ENCODE results near the gene NPY4R2.
"Not testable (repeated sequence)": the region's sequence is repeated elsewhere in the genome, so short reads cannot be mapped to it uniquely, and the experiment has no call there.

NPY4R2 gene

GRCh38 chr10:47933462-47933861, 15.0 kb downstream of the NPY4R2 start:
- not testable (repeated sequence) for DNase-seq

DNA sequence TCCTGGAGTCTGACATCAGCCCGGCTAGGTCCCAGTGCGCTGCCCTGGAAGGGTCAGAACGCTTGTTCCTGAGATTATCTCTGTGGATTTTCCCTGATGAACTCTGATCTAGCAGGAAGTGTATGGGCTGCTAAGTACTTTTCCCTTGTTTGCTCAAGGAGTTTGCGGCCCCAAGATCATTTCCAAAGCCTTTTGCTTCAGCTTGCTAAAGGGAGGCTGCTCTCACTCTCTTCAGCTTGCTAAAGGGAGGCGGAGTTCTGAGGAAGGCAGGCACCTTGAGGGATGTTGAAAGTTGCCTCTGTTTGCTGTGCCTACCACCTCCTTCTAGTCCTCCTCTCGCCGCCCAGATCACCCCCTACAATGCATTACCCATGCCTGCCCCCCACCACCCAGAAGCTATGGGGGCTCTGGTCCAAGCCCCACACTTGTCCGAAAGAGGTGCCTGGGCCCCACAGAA, 18.3 kb downstream of the NPY4R2 start:
- DNase-seq = not testable (repeated sequence)

DNA sequence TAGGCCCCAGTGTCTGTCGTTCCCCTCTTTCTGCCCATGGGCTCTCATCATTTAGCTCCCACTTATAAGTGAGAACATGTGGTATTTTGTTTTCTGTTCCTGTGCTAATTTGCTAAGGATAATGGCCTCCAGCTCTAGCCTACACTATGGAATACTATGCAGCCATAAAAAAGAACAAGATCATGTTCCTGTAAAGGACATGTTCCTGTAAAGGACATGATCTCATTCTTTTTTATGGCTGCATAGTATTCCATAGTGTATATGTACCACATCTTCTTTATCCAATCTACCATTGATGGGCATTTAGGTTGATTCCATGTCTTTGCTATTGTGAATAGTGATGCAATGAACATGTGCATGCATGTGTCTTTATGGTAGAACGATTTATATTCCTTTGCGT, 19.2 kb downstream of the NPY4R2 start:
- DNase-seq = not testable (repeated sequence)

DNA sequence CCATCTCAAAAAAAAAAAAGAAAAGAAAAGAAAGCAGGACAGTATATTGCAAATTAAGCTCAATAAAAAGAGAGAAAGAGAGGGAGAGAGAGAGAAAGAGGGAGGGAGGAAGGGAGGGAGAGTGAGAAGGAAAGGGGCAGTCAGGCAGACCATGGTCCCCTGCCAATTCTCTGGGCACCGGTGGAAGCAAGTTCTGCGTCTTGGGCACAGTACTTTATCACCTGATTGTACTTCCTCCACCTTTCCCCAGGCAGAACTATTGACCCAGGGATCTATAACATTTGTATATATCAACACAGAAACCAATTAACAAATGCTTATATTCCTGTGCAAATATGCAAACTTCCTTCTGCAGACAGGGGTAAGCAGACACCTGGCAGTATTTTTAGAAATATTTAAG, 22.4 kb downstream of the NPY4R2 start:
- not testable (repeated sequence) for DNase-seq

GRCh38 chr10:47941379-47941778, 22.9 kb downstream of the NPY4R2 start:
- DNase-seq = not testable (repeated sequence)

DNA sequence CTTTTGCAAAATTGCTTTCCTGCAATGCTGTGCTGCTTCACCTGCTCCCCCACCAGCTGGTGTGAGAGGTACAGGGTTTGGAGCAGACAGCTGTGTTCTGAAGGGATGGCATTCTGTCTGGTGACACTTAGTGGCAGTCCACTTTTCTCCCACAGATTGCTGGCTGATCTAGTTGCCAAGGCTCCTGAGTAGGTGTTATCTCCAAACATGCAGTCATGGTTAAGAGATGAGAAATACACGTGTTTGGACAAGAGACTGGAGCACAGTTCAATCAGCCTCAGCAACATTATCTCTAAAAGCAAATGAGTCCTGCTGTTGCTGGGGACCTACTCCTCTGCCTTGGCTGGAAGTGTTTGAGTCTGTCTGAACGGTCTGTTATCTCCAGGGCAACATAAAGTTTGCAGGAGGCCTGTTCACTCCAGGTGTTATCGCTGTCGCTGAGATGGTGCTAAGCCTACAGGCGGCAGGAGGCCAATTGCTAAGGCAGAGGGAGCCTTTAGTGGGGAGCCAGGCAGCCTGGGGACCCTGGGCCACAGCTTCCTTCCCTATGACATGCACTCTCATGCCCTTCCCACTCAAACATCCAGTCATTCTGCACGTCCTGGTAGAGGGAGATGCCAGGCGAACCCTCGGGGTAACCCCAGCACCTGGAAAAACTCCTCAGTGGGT, 24.0 kb downstream of the NPY4R2 start:
- not testable (repeated sequence) for DNase-seq

- not testable (repeated sequence) for DNase-seq
Measured at GRCh38 chr10:47943328-47943727, 24.9 kb downstream of the NPY4R2 start.

- DNase-seq = not testable (repeated sequence)
Measured at GRCh38 chr10:47947424-47947823, 29.0 kb downstream of the NPY4R2 start.

DNA sequence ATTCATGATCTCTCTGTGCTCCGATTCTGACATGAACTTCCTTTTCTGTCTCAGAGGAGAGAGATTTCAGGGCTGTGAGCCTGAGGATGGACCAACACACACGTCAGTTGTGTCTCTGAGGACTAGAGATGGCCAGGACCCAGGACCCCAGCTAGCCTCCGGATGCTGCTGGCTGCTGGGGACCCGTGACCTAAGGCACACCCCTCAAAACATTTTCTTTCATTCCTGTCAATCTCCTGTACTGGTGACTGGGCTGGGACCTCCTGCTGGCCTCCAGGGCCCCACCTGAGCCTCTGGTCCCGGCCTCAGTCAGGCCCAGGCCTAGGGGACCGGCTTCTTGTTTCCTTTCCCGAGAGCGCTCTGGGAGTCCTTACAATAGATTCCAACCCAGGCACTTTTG, 38.7 kb downstream of the NPY4R2 start:
- DNase-seq = not testable (repeated sequence)

GRCh38 chr10:47959677-47960076, 41.2 kb downstream of the NPY4R2 start:
- not testable (repeated sequence) for DNase-seq

GRCh38 chr10:47960699-47961098, 42.2 kb downstream of the NPY4R2 start:
- not testable (repeated sequence) for DNase-seq

DNA sequence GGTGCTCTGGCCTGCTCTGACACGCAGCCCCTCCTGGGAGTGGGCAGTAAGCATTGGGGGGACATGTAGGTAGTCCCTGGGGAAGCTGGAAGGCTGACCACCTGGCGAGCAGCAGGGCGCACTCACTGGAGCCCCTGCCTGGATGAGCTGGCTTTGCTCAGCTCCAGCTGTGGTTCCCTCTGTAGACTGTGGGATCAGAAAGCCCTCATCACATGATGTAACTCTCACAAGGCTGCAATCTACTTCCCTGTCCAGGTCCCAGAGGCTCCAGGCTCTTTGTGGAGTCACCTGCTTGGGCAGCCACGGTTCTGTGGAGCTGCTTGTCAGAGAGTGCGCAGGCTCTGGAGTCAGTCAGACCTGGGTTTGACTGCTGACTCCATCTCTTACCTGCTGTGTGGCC, 44.3 kb downstream of the NPY4R2 start:
- not testable (repeated sequence) for DNase-seq

- not testable (repeated sequence) for DNase-seq
Measured at GRCh38 chr10:47964280-47965063, 46.0 kb downstream of the NPY4R2 start.

GRCh38 chr10:47968988-47969387, 50.5 kb downstream of the NPY4R2 start:
- not testable (repeated sequence) for DNase-seq

GRCh38 chr10:47970047-47970446, 51.6 kb downstream of the NPY4R2 start:
- DNase-seq = not testable (repeated sequence)

GRCh38 chr10:47971598-47971997, 53.1 kb downstream of the NPY4R2 start:
- not testable (repeated sequence) for DNase-seq

DNA sequence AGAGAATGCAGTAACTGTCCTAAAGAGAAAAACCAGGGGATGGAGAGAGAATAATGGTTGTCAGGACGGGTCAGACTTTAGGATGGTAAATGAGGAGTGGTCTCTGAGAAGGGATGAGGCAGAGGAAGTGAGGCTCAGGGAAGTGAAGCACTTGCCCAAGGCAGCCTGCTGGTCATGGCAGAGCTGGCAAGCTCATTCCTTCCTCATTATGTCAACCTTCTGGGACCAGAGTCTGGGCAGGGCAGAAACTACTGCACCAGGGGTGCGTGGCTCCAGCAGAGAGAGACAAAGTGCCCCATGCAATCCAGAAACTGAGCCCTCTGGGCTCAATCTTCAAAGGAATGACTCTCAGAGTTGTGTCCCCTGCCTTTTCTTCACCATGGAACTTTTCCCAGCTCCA, 53.6 kb downstream of the NPY4R2 start:
- DNase-seq = not testable (repeated sequence)
